Stimulated activated CD4-positive, alpha-beta T cell treated with anti-CD3 and anti-CD28 coated beads, TNF-alpha, amount 100 ng/mL, for 24 hours (primary cell): Measurements from ENCODE around the gene SCO1.

Experiments
- DNase-seq, 3 experiments: peaks; one replicate each; pipeline ENCODE4 v3.0.0-alpha.2; 2020; ENCODE audit warnings: low read depth in 3 of 3

The SCO1 gene

GRCh38 chr17:10653987-10654386 lies 43.3 kb downstream of the SCO1 start:
- DNase-seq: no peak

- no peak for DNase-seq
Observed at GRCh38 chr17:10652984-10653659, 44.2 kb downstream of the SCO1 start.

DNA sequence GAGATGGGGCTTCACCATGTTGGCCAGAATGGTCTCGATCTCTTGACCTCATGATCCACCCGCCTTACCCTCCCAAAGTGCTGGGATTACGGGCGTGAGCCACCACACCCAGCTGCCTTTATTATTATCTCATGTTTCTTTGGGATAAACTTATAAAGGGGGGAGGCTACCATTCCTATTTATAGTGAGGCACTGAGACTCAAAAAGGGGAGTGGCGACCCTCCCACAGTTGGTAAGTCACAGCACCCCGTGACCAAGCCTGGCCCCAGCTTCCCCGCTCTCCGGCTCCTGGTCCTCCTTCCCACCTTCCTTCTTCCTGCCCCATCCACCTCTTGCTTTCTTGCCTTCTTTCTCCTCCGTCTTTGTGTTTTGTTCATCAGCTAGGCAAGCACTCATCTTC lies 45.4 kb downstream of the SCO1 start:
- no peak for DNase-seq

- DNase-seq: no peak
Observed at GRCh38 chr17:10649602-10650001, 47.7 kb downstream of the SCO1 start.

DNA sequence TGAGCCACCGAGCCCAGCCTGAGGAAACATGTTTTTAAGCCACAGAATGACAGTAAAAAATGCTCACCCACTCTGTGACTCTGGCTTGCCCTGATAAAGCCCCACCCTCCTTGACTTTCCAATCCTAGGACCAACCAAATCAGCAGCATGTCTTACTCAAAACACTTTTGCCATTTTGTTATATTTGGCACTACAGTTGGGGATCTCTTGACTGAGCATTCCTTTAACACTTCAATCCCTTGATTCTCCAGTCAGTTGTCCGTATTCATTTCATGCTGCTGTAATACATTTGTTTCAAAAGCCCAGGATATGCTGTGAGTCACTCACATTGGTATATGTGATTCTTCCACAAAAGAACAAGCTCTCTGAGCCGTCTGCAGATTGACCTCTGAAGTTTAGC lies 48.4 kb downstream of the SCO1 start:
- no peak for DNase-seq

GRCh38 chr17:10648381-10648780 lies 49.0 kb downstream of the SCO1 start:
- DNase-seq: no peak

GRCh38 chr17:10646392-10646990 lies 50.8 kb downstream of the SCO1 start:
- peak; percentile 53 to 65 (median 64) for DNase-seq

DNA sequence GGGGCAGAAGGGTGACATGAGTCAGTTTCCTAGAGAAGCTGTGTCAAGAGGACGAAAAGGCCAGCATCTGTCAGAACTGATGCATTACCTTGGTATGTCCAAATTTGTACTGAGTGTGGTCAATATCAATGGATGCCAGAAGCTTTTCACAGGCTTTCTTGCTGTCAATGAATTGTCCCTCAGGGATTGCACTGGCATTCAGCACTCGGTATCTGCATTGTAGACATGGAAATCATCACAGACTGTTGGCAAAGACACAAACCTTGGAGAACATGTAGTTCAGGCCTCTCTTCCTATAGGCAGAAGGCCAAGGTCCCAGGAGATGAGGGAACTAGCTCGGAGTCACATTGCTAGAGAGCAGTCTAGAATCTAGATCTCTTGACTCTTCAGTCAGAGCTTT lies 56.9 kb downstream of the SCO1 start:
- no peak for DNase-seq

- DNase-seq: no peak
Observed at GRCh38 chr17:10638151-10638550, 59.2 kb downstream of the SCO1 start.

DNA sequence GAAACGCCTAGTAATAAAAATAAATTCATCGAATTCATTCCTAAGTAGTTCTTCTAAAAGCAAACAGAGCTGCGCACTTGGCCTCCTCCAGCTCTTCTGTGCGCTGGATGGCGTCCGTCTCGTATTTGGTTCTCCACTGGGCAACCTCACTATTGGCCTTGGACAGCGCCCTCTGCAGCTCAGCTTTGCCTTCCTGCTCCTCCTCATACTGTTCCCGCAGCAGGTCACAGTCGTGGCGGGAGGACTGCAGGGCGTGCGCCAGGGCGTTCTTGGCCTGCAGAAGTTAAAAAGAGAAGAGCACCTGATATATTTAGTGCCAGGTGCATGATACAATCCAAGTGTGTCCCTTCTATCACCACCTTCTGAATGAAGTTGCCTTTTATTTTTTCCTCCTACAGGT lies 62.0 kb downstream of the SCO1 start:
- DNase-seq: no peak

- DNase-seq: no peak
Observed at GRCh38 chr17:10633738-10634379, 63.5 kb downstream of the SCO1 start.

DNA sequence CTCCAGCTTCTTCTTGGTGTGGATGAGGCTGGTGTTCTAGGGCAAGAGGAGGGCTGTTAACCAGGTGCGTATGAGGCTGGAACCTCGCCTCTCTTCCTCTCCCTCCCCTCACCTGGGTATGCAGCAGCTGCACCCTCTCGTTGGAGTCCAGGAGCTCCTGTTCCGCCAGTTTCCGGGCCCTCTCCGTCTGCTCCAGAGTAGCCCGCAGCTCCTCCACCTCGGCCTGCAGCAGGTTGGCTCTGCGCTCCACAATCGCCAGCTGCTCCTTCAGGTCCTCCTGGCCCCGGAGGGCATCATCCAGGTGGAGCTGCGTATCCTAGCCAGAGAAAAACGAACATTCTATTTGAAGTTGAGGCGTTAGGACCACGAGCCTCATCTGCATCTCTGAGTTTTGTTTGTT lies 65.6 kb downstream of the SCO1 start:
- no peak for DNase-seq

- no peak for DNase-seq
Observed at GRCh38 chr17:10631048-10631700, 66.2 kb downstream of the SCO1 start.

GRCh38 chr17:10629706-10630105 lies 67.6 kb downstream of the SCO1 start:
- no peak for DNase-seq

DNA sequence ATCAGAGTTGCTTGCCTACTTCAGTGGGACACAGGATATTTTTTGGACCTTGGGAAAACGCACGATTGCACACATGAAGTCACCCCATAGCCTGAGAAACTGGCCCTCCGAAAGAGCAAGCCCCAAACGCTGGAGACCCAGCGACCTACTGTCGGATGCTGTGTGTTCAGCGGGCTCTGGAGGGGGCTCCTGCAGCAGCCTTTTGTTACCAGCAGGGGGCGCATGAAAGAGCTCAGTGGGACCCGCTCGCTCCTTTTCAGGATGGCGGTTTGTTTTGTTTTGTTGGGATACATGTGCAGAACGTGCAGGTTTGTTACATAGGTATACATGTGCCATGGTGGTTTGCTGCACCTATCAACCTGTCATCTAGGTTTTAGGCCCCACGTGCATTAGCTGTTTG lies 68.6 kb downstream of the SCO1 start:
- no peak for DNase-seq

DNA sequence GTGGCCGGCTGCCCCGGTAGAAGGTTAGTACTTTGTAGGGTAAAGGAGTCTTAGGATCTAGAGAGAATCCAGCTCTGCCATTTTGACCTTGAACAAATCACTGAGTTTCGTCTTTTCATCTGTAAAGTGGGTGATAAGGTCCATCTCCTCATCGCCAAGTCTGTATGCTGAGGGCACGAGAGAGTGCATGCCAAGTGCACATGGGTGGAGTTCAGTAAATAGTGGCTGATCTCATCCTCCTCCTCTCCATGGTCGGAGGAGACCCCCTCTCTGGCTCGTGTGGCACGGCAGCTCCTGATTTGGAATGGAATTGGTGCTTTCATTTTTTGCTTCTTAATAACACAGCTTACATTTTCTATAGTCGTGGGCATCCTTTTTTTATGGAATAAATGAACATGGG lies 70.9 kb downstream of the SCO1 start:
- DNase-seq: no peak

DNA sequence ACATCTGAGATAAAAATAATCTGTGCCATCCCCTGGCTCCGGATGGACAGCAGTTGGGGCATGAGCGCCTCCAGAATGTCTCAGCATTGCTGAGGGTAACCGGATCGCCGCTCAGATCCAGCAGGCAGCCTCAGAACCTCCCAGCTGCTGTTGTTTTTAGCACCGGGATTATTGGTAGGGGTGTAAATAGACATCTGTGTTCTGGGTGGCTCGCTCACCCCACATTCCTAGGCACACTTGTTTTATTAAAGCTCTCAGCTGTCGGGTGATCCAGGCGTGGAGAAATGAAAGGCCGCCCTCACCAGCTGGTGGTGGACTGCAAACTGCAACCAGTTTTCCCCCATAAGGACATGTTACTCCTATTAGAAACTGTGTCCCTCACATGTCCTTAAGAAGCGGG lies 72.4 kb downstream of the SCO1 start:
- DNase-seq: no peak

- no peak for DNase-seq
Observed at GRCh38 chr17:10623737-10624338, 73.5 kb downstream of the SCO1 start.

DNA sequence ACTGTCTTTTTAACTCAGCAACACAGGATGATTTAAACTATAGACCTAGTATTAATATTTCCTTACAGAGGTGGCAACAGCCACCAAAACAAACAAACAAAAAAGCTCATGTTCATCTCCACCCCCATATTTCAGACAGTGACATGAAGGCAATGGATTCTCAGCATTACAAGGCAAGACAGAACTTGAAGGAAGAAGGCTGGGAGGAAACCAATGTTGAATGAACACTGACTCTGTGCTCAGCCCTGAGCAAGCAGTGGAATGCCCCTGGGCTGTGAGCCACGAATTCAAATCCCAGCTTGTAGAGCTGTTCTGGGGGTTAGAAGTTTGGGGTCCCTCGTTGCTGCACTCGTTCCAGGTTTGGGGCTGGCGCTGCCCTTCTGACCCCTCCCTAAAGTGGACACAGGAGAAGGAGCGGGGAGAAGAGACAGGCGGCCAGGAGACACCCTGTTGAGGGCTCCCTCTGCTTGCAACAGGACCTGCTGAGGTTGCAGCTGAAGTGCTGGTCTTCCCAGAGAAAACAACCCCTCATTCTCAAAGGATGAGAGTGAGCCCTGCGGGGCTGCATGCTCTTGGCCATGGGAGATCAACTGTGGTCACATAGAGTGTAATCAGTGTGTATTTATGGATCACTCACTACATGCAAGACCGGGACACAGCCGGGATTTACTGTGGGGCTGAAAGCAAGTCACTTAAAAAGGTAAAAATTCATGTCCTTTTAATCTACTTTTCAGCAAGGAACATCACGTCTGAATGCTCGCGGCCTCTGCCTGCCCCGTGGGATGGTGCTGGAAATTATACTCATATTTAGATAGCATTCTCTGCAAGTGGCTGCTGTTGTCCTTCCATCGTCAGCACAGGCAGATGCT lies 74.5 kb downstream of the SCO1 start:
- DNase-seq: no peak
